GM18858 (cell line): ENCODE measurements around the gene CLCA2.

Source experiments
- ATAC-seq: cut with Tn5 transposase; IDR thresholded peaks from one replicate; pipeline ENCODE4 v1.9.1; 2021; ENCODE audit not compliant: unreplicated experiment

Gene CLCA2

GRCh38 chr1:86472767-86473166 lies 48.8 kb downstream of the CLCA2 start:
- peak; percentile 40 for ATAC-seq

- no peak for ATAC-seq
Observed at GRCh38 chr1:86477256-86477655, 53.3 kb downstream of the CLCA2 start.

GRCh38 chr1:86477682-86478081 lies 53.7 kb downstream of the CLCA2 start:
- no peak for ATAC-seq

GRCh38 chr1:86478416-86479156 lies 54.6 kb downstream of the CLCA2 start:
- no peak for ATAC-seq

GRCh38 chr1:86481966-86482365 lies 58.0 kb downstream of the CLCA2 start:
- ATAC-seq: no peak

- ATAC-seq: no peak
Observed at GRCh38 chr1:86487131-86487810, 63.3 kb downstream of the CLCA2 start.

- no peak for ATAC-seq
Observed at GRCh38 chr1:86487811-86488141, 63.8 kb downstream of the CLCA2 start.

- no peak for ATAC-seq
Observed at GRCh38 chr1:86489242-86489878, 65.4 kb downstream of the CLCA2 start.

- no peak for ATAC-seq
Observed at GRCh38 chr1:86491171-86491950, 67.4 kb downstream of the CLCA2 start.

GRCh38 chr1:86498281-86498680 lies 74.3 kb downstream of the CLCA2 start:
- no peak for ATAC-seq

GRCh38 chr1:86499987-86500593 lies 76.1 kb downstream of the CLCA2 start:
- no peak for ATAC-seq

GRCh38 chr1:86500714-86501113 lies 76.7 kb downstream of the CLCA2 start:
- ATAC-seq: no peak

GRCh38 chr1:86502125-86502646 lies 78.2 kb downstream of the CLCA2 start:
- ATAC-seq: peak; percentile 55

GRCh38 chr1:86502721-86503405 lies 78.9 kb downstream of the CLCA2 start:
- no peak for ATAC-seq

- ATAC-seq: no peak
Observed at GRCh38 chr1:86503406-86504136, 79.6 kb downstream of the CLCA2 start.

- no peak for ATAC-seq
Observed at GRCh38 chr1:86504137-86504479, 80.1 kb downstream of the CLCA2 start.

- no peak for ATAC-seq
Observed at GRCh38 chr1:86504895-86505563, 81.1 kb downstream of the CLCA2 start.

GRCh38 chr1:86505564-86505902 lies 81.6 kb downstream of the CLCA2 start:
- no peak for ATAC-seq
